T47D (cell line): ENCODE data around the gene ISCU.
"Not testable (repeated sequence)": the region's sequence is repeated elsewhere in the genome, so short reads cannot be mapped to it uniquely, and the experiment has no call there.

Source experiments
- DNase-seq, 2 experiments: peaks; one replicate each; pipeline versions ENCODE4 v3.0.0 to v3.0.0-alpha.2; 2011 to 2012; ENCODE audit warnings: low read depth in 1 of 2, low spot score in 1 of 2
- JUND ChIP-seq: IDR thresholded peaks from 2 replicates; pipeline ENCODE4 v1.6.1; 2012; ENCODE audit warnings: low read depth
- in situ Hi-C: cut with HindIII; loops from 2 replicates; pipeline ENCODE4 v1.10.0; 2016; ENCODE audit warnings: low sequenced_read_pairs, low pct_unique_long_range_greater_than_20kb

ISCU gene

DNA sequence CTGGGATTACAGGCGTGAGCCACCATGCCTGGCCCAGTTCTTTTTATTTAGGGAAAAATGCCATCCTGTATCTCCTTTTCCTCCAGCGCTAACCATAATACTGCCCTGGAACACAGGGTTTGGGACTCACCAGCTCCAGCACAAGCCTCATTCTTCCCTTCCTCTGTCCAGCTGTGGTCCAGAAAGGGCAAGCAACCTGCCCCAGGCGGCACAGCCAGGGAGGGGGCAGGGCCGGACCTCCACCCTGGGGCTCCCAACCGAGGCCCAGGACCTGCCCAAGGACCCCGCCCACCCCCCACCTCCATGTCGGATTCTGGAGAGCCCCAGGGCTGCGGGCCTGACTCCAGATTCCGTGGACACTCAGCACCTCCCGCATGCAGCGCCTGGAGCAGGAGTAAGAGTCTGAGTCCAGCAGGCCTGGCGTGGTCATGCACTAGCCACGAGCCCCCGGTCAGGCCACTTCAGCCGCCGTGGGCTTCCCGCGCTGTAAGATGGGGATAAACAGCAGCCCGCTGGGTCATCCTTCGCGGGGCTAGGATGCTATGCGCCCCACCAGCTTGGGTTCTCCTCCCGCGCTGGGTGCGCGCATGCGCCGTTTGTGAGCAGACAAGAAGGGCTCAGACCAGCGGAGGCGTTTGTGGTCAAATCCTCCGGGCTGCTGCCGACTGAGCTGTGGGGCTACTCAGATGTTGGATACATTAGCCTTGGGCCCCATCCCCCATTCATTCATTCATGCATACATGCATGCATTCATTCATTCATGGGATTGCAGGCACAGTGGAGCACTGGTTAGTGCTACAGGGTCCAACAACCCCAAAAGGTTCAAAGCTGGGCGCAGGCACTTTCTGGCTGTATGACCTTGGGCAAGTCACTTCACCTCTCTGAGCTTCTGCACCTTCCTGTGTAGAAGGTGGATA, 19.2 kb downstream of the ISCU start:
- DNase-seq: no peak
- in situ Hi-C loops: no loop called here
- no peak for TF ChIP-seq JUND

- DNase-seq: no peak
- TF ChIP-seq JUND: no peak
Observed at GRCh38 chr12:108582509-108582908, 20.1 kb downstream of the ISCU start.

GRCh38 chr12:108582978-108583770, 20.8 kb downstream of the ISCU start:
- TF ChIP-seq JUND: no peak
- in situ Hi-C loops: no loop called here
- no peak for DNase-seq

More at GRCh38 chr12:108582509-108582908, 20.1 kb downstream of the ISCU start:
- in situ Hi-C loops: no loop called here

DNA sequence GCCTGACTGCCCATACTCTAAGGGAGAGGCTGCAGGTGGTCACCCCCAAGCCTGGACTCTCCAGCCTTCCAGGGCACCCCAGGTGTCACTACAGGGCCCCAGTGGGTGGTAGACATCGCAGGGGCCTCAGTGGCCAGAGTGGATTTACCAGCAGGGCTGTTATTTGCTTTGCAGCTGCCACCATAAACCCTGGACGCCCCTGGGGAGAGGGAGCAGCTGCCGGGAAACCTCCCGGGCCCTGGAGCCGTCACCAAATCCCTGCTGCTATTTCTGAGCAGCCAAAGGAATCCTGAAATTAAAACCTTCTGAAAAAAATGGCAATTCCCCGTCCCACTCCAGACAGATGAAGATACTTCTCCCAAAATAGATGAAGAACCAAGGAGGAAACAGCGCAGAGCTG, 21.6 kb downstream of the ISCU start:
- no peak for TF ChIP-seq JUND
- DNase-seq: no peak

DNA sequence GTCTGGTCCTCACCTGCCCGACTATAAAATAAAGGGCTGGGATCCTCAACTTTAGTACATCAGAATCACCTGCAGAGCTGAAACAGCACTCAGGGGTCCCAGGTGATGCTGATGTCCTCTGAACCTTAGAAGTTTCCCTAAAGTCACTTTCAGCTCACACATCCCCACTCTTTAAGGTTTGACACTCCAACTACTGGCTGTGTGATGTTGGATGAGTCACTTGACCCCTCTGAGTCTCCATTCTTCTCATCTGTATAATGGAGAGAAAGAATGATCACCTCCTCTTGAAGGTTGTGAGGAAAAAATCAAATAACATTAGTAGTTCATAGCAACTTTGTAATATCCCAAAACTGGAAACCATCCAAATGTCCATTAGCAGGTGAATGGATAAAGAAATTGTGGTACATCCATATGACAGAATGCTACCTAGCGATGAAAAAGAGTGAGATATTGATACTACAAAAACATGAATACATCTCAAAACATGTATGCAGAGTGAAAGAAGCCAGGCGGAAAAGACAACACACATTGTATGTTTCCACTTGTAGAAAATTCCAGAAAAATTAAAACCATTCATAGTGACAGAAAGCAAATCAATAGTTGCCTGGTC, 22.2 kb downstream of the ISCU start:
- DNase-seq: no peak
- in situ Hi-C loops: no loop called here
- TF ChIP-seq JUND: no peak

More for the DNA sequence above, 21.6 kb downstream of the ISCU start:
- in situ Hi-C loops: no loop called here

- in situ Hi-C loops: no loop called here
- no peak for TF ChIP-seq JUND
- DNase-seq: no peak
Observed at GRCh38 chr12:108585864-108586263, 23.5 kb downstream of the ISCU start.

DNA sequence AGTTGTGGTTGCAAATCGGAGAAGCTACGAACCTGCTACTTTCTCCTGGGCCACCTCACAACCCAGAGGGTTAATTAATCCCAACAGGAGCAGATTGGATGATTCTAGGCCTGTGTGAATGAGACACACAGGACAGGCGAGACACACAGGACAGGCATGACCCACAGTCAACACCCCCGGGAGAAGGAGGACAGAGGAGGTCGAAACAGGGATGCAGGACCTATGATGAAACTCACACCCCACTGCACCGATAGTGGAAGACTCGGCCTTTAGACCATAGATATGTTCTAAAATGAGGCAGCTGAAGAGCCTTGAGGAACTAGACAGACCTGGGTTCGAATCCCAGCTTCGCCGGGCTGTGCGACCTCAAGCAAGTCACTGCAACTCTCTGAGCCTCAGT, 23.9 kb downstream of the ISCU start:
- no peak for TF ChIP-seq JUND
- in situ Hi-C loops: no loop called here
- DNase-seq: no peak

DNA sequence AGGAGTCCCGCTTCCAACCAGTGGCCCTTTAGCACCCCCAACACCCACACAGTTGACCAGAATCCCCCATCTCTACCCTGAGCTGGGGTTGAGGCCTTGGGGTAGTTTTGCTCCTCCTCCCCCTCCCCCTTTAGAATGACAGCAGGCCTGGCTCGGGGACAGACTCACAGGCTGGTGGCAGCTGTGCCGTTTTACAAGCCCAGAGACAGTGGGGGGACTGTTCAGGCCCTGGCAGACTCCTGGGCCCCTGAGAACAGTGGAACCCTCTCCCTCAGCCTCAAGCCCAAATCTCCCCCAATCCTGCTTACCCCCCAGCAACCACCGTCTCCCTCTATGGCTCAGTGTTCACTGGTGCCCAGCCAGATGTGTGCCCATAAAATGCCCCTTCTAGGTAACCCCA, 25.4 kb downstream of the ISCU start:
- in situ Hi-C loops: no loop called here

DNA sequence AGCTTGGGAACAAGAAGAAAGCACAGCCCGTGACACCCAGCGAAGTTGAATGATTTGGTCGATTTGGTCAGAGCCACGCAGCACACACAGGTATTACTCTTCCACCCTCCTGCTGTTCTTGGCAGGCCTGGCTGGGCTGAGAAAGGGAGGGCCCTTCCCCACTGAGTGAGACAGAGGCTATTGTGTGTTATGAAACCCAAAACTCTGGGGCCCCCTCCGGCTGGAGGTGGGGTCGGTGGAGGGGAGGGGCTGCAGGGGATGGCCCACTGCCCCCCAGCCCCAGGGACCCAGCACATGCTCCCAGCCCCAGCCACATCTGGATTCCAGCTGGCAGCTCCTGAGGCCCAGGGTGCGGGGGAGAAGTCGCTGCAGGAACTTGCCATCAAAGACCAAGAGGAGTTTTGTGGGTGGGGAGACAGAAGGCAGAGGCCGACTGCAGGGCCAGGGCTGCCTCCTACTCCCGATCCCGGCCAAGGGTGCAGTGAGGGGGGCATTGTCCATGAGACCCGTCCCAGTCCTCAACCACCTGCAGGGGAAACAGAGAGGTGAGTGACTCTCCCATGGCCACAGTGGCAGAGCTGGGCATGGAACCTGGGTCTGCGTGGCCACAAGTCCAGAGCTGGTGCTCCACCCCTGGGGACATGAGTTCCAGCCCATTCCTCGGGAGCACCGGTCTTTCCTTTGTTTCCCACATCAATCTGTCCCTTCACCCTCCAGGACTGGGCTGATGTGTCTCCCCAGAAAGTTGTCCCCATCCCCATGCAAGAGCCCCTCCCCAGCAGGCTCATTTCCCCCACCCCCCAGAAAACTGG, 26.8 kb downstream of the ISCU start:
- in situ Hi-C loops: no loop called here
- no peak for DNase-seq
- TF ChIP-seq JUND: no peak

More for the DNA sequence above, 25.4 kb downstream of the ISCU start:
- TF ChIP-seq JUND: no peak
- no peak for DNase-seq

DNA sequence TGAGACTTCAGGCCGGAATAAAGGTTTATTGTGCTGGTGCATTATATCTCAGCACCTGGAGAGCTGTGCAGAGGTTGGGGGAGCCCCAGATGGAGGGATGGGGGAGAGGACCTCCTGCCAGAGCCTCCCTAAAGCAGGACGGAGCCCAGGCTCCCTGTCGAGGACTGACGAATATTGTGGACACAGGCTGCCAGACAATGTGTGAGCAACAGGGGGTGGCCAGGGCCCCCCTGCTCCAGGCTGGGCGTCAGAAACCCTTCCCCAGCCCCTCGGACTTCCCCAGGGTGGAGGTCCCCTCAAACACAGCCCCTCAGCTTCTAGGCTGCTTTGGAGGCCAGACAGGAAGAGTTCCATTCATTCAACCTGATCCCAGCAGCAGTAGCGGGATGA, 27.4 kb downstream of the ISCU start:
- in situ Hi-C loops: no loop called here
- no peak for TF ChIP-seq JUND
- no peak for DNase-seq

DNA sequence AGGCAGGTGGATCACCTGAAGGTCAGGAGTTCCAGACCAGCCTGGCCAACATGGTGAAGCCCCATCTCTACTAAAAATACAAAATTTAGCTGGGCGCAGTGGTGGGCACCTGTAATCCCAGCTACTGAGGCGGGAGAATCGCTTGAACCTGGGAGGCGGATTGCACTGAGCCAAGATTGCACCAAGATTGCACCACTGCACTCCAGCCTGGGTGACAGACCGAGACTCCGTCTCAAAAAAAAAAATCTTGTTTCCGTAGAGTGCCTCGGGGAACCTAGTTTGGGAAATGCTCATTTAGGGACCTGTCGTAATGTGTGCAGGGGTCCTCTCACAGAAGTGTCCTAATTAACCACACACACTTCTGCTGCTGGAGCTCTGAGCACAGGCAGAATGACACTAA, 28.1 kb downstream of the ISCU start:
- DNase-seq, in situ Hi-C loops: not testable (repeated sequence)
